Smooth muscle cell (in vitro differentiated cells): ENCODE measurements around the gene C17orf114.

Source experiments
- DNase-seq: peaks from one replicate; lab custom pipeline; 2025; ENCODE audit not compliant: unreplicated experiment; lab: John Stamatoyannopoulos, UW
- H2AFZ ChIP-seq: fragments of 200-600 bp; sonication (generic); 2 replicates; pipeline ENCODE4 v1.6.0; 2016; ENCODE audit warnings: antibody characterized with exemption, low read depth, mild to moderate bottlenecking
- H3F3A ChIP-seq: fragments of 200-600 bp; sonication (generic); 2 replicates; pipeline ENCODE4 v1.6.0; 2017; ENCODE audit warnings: antibody characterized with exemption, low read depth
- H3K27ac ChIP-seq: fragments of 200-600 bp; sonication (generic); 2 replicates; pipeline ENCODE4 v1.5.1; 2016; ENCODE audit warnings: low read depth, mild to moderate bottlenecking
- H3K27me3 ChIP-seq: fragments of 200-600 bp; sonication (generic); 2 replicates; pipeline ENCODE4 v1.6.1; 2016; ENCODE audit warnings: low read depth, mild to moderate bottlenecking
- H3K36me3 ChIP-seq: fragments of 200-600 bp; sonication (generic); 2 replicates; pipeline ENCODE4 v1.5.1; 2016; ENCODE audit warnings: low read depth
- H3K4me1 ChIP-seq: fragments of 200-600 bp; sonication (generic); 2 replicates; pipeline ENCODE4 v1.5.1; 2016; ENCODE audit warnings: low read depth
- H3K4me2 ChIP-seq: fragments of 200-600 bp; sonication (generic); 2 replicates; pipeline ENCODE4 v1.6.0; 2016; ENCODE audit warnings: mild to moderate bottlenecking
- H3K4me3 ChIP-seq: fragments of 200-600 bp; sonication (generic); 2 replicates; pipeline ENCODE4 v1.5.1; 2016; ENCODE audit warnings: mild to moderate bottlenecking
- H3K79me2 ChIP-seq: fragments of 200-600 bp; sonication (generic); 2 replicates; pipeline ENCODE4 v1.6.0; 2016; ENCODE audit warnings: low read depth, mild to moderate bottlenecking
- H3K9ac ChIP-seq: fragments of 200-600 bp; sonication (generic); 2 replicates; pipeline ENCODE4 v1.6.0; 2016; ENCODE audit warnings: low read depth
- H3K9me3 ChIP-seq: fragments of 200-600 bp; sonication (generic); replicated peaks from 2 replicates; pipeline ENCODE4 v1.5.1; 2016; ENCODE audit warnings: low read depth
- H4K20me1 ChIP-seq: fragments of 200-600 bp; sonication (generic); 2 replicates; pipeline ENCODE4 v1.6.0; 2016; ENCODE audit warnings: low read depth
- CTCF ChIP-seq: fragments of 200-600 bp; sonication (generic); IDR thresholded peaks from 2 replicates; pipeline ENCODE4 v1.5.1; 2017; ENCODE audit warnings: borderline replicate concordance, mild to moderate bottlenecking, antibody characterized with exemption; ENCODE audit not compliant: insufficient read depth, poor library complexity, severe bottlenecking
- WGBS: methylation state at CpG from one replicate; pipeline ENCODE4 v1.1.7; 2016; ENCODE audit warnings: low lambda C conversion rate; 5-methylcytosine and 5-hydroxymethylcytosine counted together

The C17orf114 gene

GRCh38 chr17:4796552-4796920 is 5.6 kb downstream of the C17orf114 start:
- no peaks in the 10 kb centered on the region for H3K27me3 ChIP-seq
- peak overlapping the region; percentile 64 for H2AFZ ChIP-seq
- H4K20me1 ChIP-seq: no peaks in the 10 kb centered on the region
- H3K79me2 ChIP-seq: peaks cover 17% of the 10 kb centered on the region
- peak overlapping the region; percentile 73 for H3K4me3 ChIP-seq
- H3K4me1 ChIP-seq: peaks cover 5% of the 10 kb centered on the region
- DNase-seq: no peak
- TF ChIP-seq CTCF: no peak
- no peaks in the 10 kb centered on the region for H3K36me3 ChIP-seq
- peak overlapping the region; percentile 33 for H3K27ac ChIP-seq
- H3K4me2 ChIP-seq: peak overlapping the region; percentile 88
- H3F3A ChIP-seq: no peaks in the 10 kb centered on the region
- 1% methylated on average over 7 of the region's 7 CpGs for whole genome bisulfite sequencing
- H3K9ac ChIP-seq: peak overlapping the region; percentile 80
- no peaks in the 10 kb centered on the region for H3K9me3 ChIP-seq

- no peak overlapping the region for H3K4me2 ChIP-seq
- TF ChIP-seq CTCF: no peak
- no peaks in the 10 kb centered on the region for H4K20me1 ChIP-seq
- peak overlapping the region; percentile 69 for H2AFZ ChIP-seq
- H3K4me1 ChIP-seq: peaks cover 5% of the 10 kb centered on the region
- H3K79me2 ChIP-seq: peaks cover 17% of the 10 kb centered on the region
- WGBS: 100% methylated on average over 1 of the region's 1 CpG
- no peaks in the 10 kb centered on the region for H3K27me3 ChIP-seq
- DNase-seq: no peak
- H3K4me3 ChIP-seq: peak overlapping the region; percentile 73
- no peaks in the 10 kb centered on the region for H3F3A ChIP-seq
- H3K36me3 ChIP-seq: no peaks in the 10 kb centered on the region
- H3K9me3 ChIP-seq: no peaks in the 10 kb centered on the region
- no peak overlapping the region for H3K27ac ChIP-seq
- H3K9ac ChIP-seq: no peak overlapping the region
Observed at GRCh38 chr17:4795168-4795567, 7.0 kb downstream of the C17orf114 start.

- no peaks in the 10 kb centered on the region for H3K36me3 ChIP-seq
- no peak overlapping the region for H3K9ac ChIP-seq
- peak overlapping the region; percentile 74 for H3K4me3 ChIP-seq
- peak overlapping the region; percentile 92 for H3K4me2 ChIP-seq
- no peak for DNase-seq
- 60% methylated on average over 7 of the region's 7 CpGs for WGBS
- H3K9me3 ChIP-seq: no peaks in the 10 kb centered on the region
- peak overlapping the region; percentile 87 for H2AFZ ChIP-seq
- no peaks in the 10 kb centered on the region for H3F3A ChIP-seq
- H4K20me1 ChIP-seq: no peaks in the 10 kb centered on the region
- no peak for TF ChIP-seq CTCF
- H3K4me1 ChIP-seq: peaks cover 18% of the 10 kb centered on the region
- no peaks in the 10 kb centered on the region for H3K27me3 ChIP-seq
- H3K27ac ChIP-seq: peak overlapping the region; percentile 84
- no peaks in the 10 kb centered on the region for H3K79me2 ChIP-seq
Observed at GRCh38 chr17:4790705-4791088, 11.4 kb downstream of the C17orf114 start.

- Histone ChIP-seq H3K4me1 (peaks cover 18% of the 10 kb centered on the region), H3K9me3 (no peaks in the 10 kb centered on the region), H3F3A (no peaks in the 10 kb centered on the region), H4K20me1 (no peaks in the 10 kb centered on the region), H3K9ac (peak overlapping the region; percentile 71), H3K79me2 (no peaks in the 10 kb centered on the region), H3K4me2 (peak overlapping the region; percentile 92), H3K27ac (peak overlapping the region; percentile 84), H3K27me3 (no peaks in the 10 kb centered on the region), H3K4me3 (peak overlapping the region; percentile 74), H3K36me3 (no peaks in the 10 kb centered on the region), H2AFZ (peak overlapping the region; percentile 87)
- under 1% methylated on average over 86 of the region's 91 CpGs for WGBS
- peak; percentile 80 for DNase-seq
- TF ChIP-seq CTCF: peak; percentile 60
Observed at GRCh38 chr17:4789951-4790704, 12.0 kb downstream of the C17orf114 start.
